DMS 273 treated with DMSO at 0.1 percent for 48 hours (cell line): ENCODE results near the gene CABYR.
"Not testable (repeated sequence)": the region's sequence is repeated elsewhere in the genome, so short reads cannot be mapped to it uniquely, and the experiment has no call there.

Experiments used
- DNase-seq: peaks from one replicate; lab custom pipeline; 2025; lab: John Stamatoyannopoulos, UW

Gene CABYR

GRCh38 chr18:24130494-24130893 lies 8.4 kb upstream of the CABYR start:
- no peak for DNase-seq

GRCh38 chr18:24136967-24137373 lies 1.9 kb upstream of the CABYR start:
- DNase-seq = no peak

GRCh38 chr18:24138409-24138788 lies 463 bp upstream of the CABYR start:
- no peak for DNase-seq

GRCh38 chr18:24140697-24141096 lies 1.8 kb downstream of the CABYR start:
- no peak for DNase-seq

GRCh38 chr18:24142376-24142775 lies 3.5 kb downstream of the CABYR start:
- DNase-seq = no peak

GRCh38 chr18:24149591-24149990 lies 10.7 kb downstream of the CABYR start:
- DNase-seq = not testable (repeated sequence)

- no peak for DNase-seq
These were observed 14.5 kb downstream of the CABYR start for GRCh38 chr18:24153397-24153796.

GRCh38 chr18:24157855-24158254 lies 19.0 kb downstream of the CABYR start:
- no peak for DNase-seq

GRCh38 chr18:24160086-24160485 lies 21.2 kb downstream of the CABYR start:
- no peak for DNase-seq

- DNase-seq = no peak
These were observed 22.4 kb downstream of the CABYR start for GRCh38 chr18:24161304-24161703.

- DNase-seq = no peak
These were observed 29.6 kb downstream of the CABYR start for GRCh38 chr18:24168496-24168895.

GRCh38 chr18:24170360-24170759 lies 31.5 kb downstream of the CABYR start:
- no peak for DNase-seq

GRCh38 chr18:24173997-24174396 lies 35.1 kb downstream of the CABYR start:
- DNase-seq = no peak

GRCh38 chr18:24176727-24177416 lies 38.0 kb downstream of the CABYR start:
- DNase-seq = no peak

GRCh38 chr18:24177499-24178133 lies 38.8 kb downstream of the CABYR start:
- DNase-seq = no peak

- no peak for DNase-seq
These were observed 41.2 kb downstream of the CABYR start for GRCh38 chr18:24180048-24180447.

GRCh38 chr18:24181806-24182205 lies 42.9 kb downstream of the CABYR start:
- no peak for DNase-seq

GRCh38 chr18:24185805-24186204 lies 46.9 kb downstream of the CABYR start:
- no peak for DNase-seq

GRCh38 chr18:24187049-24187448 lies 48.2 kb downstream of the CABYR start:
- no peak for DNase-seq

GRCh38 chr18:24187689-24188088 lies 48.8 kb downstream of the CABYR start:
- DNase-seq = no peak

GRCh38 chr18:24188120-24188519 lies 49.3 kb downstream of the CABYR start:
- no peak for DNase-seq

- DNase-seq = no peak
These were observed 50.2 kb downstream of the CABYR start for GRCh38 chr18:24189007-24189528.

GRCh38 chr18:24189664-24190346 lies 50.9 kb downstream of the CABYR start:
- DNase-seq = no peak
